ENCODE measurements around the gene RPL11. TPM values are rescaled to one million over a fixed set of nuclear protein-coding genes. Genes with fewer than 3 reads are reported as not detected.

Gene RPL11
- total RNA-seq, 1 experiment from 2014 or later = 1,441 TPM

- no peak overlapping the region for H2AFZ ChIP-seq (ENCODE audit: low read length)
- ChIA-PET CTCF (no interaction called here), POLR2A (ENCODE audit: unreplicated experiment) (interaction anchor here (0.6 kb wide), 1 partner anchor 14 kb away, joined by 3 read pairs; no protein-coding TSS in a partner anchor)
- H4K20me1 ChIP-seq (ENCODE audit: low read length) = peaks cover 84% of the 10 kb centered on the region
- H3K36me3 ChIP-seq (ENCODE audit: low read depth, low read length) = peaks cover 84% of the 10 kb centered on the region
- peaks cover 91% of the 10 kb centered on the region for H3K79me2 ChIP-seq (ENCODE audit: low read length)
- H3K4me3 ChIP-seq (ENCODE audit: low read length) = no peak overlapping the region
- H3K9ac ChIP-seq (ENCODE audit: low read length) = no peak overlapping the region
- TF ChIP-seq CTCF (conservative IDR thresholded peaks at IDR 0.05; ENCODE audit: low read depth, low read length) (no peak), EZH2phosphoT487 (IDR thresholded peaks at IDR 0.05; ENCODE audit: borderline replicate concordance, low read length) (no peak), EZH2 (IDR thresholded peaks at IDR 0.05; ENCODE audit: low read length, unreplicated experiment) (no peak)
- intact Hi-C loops (cut with micrococcal nuclease) = no loop called here
- ATAC-seq = no peak
- no peaks in the 10 kb centered on the region for H3K9me2 ChIP-seq (replicated peaks; ENCODE audit: low read length)
- BruUV-seq (replicated peaks) = no TSS peak
- H3K9me3 ChIP-seq (ENCODE audit: low read length) = no peaks in the 10 kb centered on the region
- peaks cover 21% of the 10 kb centered on the region for H3K4me1 ChIP-seq (ENCODE audit: insufficient read depth, low read length)
- no peak overlapping the region for H3K27ac ChIP-seq (ENCODE audit: low read length)
- peak overlapping the region; percentile 86 for H3K4me2 ChIP-seq (ENCODE audit: low read length)
- no peaks in the 10 kb centered on the region for H3K27me3 ChIP-seq (ENCODE audit: low read length)
- H3F3A ChIP-seq (ENCODE audit: low read length, unreplicated experiment) = no peaks in the 10 kb centered on the region
- no peak for DNase-seq
Measured at GRCh38 chr1:23695667-23696066, 4.1 kb downstream of the RPL11 start.

- intact Hi-C loops (cut with micrococcal nuclease) = no loop called here
- Histone ChIP-seq H3K4me2 (ENCODE audit: low read length) (no peak overlapping the region), H3K9me2 (replicated peaks; ENCODE audit: low read length) (no peaks in the 10 kb centered on the region), H4K20me1 (ENCODE audit: low read length) (peaks cover 88% of the 10 kb centered on the region), H3K9me3 (ENCODE audit: low read length) (no peaks in the 10 kb centered on the region), H3K4me3 (ENCODE audit: low read length) (no peak overlapping the region), H3K36me3 (ENCODE audit: low read depth, low read length) (peaks cover 90% of the 10 kb centered on the region), H3K9ac (ENCODE audit: low read length) (no peak overlapping the region), H3F3A (ENCODE audit: low read length, unreplicated experiment) (no peaks in the 10 kb centered on the region), H3K79me2 (ENCODE audit: low read length) (peaks cover 98% of the 10 kb centered on the region), H3K27ac (ENCODE audit: low read length) (no peak overlapping the region), H3K27me3 (ENCODE audit: low read length) (no peaks in the 10 kb centered on the region), H3K4me1 (ENCODE audit: insufficient read depth, low read length) (peaks cover 21% of the 10 kb centered on the region), H2AFZ (ENCODE audit: low read length) (no peak overlapping the region)
- BruUV-seq (replicated peaks) = no TSS peak
- ATAC-seq (no peak), DNase-seq (no peak)
- POLR2A ChIA-PET (ENCODE audit: unreplicated experiment) = no interaction called here
- CTCF ChIA-PET = interaction anchor here (0.7 kb wide), 1 partner anchor 369 kb away, joined by 3 read pairs; no protein-coding TSS in a partner anchor
- TF ChIP-seq EZH2phosphoT487 (IDR thresholded peaks at IDR 0.05; ENCODE audit: borderline replicate concordance, low read length) (no peak), CTCF (conservative IDR thresholded peaks at IDR 0.05; ENCODE audit: low read depth, low read length) (no peak), EZH2 (IDR thresholded peaks at IDR 0.05; ENCODE audit: low read length, unreplicated experiment) (no peak)
Measured at GRCh38 chr1:23696335-23696989, 4.9 kb downstream of the RPL11 start.

- no peak overlapping the region for H3K9ac ChIP-seq (ENCODE audit: low read length)
- peaks cover 86% of the 10 kb centered on the region for H3K79me2 ChIP-seq (ENCODE audit: low read length)
- no peak overlapping the region for H3K4me3 ChIP-seq (ENCODE audit: low read length)
- ChIA-PET POLR2A (ENCODE audit: unreplicated experiment) (no interaction called here), CTCF (no interaction called here)
- no peaks in the 10 kb centered on the region for H3K9me3 ChIP-seq (ENCODE audit: low read length)
- DNase-seq = no peak
- ATAC-seq = no peak
- H4K20me1 ChIP-seq (ENCODE audit: low read length) = peaks cover 82% of the 10 kb centered on the region
- no peaks in the 10 kb centered on the region for H3F3A ChIP-seq (ENCODE audit: low read length, unreplicated experiment)
- H2AFZ ChIP-seq (ENCODE audit: low read length) = no peak overlapping the region
- H3K36me3 ChIP-seq (ENCODE audit: low read depth, low read length) = peaks cover 90% of the 10 kb centered on the region
- intact Hi-C loops (cut with micrococcal nuclease) = no loop called here
- H3K27me3 ChIP-seq (ENCODE audit: low read length) = no peaks in the 10 kb centered on the region
- peaks cover 15% of the 10 kb centered on the region for H3K4me1 ChIP-seq (ENCODE audit: insufficient read depth, low read length)
- H3K27ac ChIP-seq (ENCODE audit: low read length) = no peak overlapping the region
- BruUV-seq (replicated peaks) = no TSS peak
- no peak overlapping the region for H3K4me2 ChIP-seq (ENCODE audit: low read length)
- no peaks in the 10 kb centered on the region for H3K9me2 ChIP-seq (replicated peaks; ENCODE audit: low read length)
- TF ChIP-seq EZH2 (IDR thresholded peaks at IDR 0.05; ENCODE audit: low read length, unreplicated experiment) = no peak
- TF ChIP-seq EZH2phosphoT487 (IDR thresholded peaks at IDR 0.05; ENCODE audit: borderline replicate concordance, low read length) = no peak
- no peak for TF ChIP-seq CTCF (conservative IDR thresholded peaks at IDR 0.05; ENCODE audit: low read depth, low read length)
Measured at GRCh38 chr1:23698466-23698865, 6.9 kb downstream of the RPL11 start.

Measured in PC-3 (cell line).